LNCAP (cell line): ENCODE results near the gene STOML1.

ENCODE experiments used
- CTCF ChIP-seq: fragments of 450-650 bp; IDR thresholded peaks from 2 replicates; pipeline ENCODE4 v1.5.1; 2017; ENCODE audit warnings: mild to moderate bottlenecking

The STOML1 gene

GRCh38 chr15:74036271-74037170 is 44.4 kb upstream of the STOML1 start:
- peak; percentile 64 for TF ChIP-seq CTCF

DNA sequence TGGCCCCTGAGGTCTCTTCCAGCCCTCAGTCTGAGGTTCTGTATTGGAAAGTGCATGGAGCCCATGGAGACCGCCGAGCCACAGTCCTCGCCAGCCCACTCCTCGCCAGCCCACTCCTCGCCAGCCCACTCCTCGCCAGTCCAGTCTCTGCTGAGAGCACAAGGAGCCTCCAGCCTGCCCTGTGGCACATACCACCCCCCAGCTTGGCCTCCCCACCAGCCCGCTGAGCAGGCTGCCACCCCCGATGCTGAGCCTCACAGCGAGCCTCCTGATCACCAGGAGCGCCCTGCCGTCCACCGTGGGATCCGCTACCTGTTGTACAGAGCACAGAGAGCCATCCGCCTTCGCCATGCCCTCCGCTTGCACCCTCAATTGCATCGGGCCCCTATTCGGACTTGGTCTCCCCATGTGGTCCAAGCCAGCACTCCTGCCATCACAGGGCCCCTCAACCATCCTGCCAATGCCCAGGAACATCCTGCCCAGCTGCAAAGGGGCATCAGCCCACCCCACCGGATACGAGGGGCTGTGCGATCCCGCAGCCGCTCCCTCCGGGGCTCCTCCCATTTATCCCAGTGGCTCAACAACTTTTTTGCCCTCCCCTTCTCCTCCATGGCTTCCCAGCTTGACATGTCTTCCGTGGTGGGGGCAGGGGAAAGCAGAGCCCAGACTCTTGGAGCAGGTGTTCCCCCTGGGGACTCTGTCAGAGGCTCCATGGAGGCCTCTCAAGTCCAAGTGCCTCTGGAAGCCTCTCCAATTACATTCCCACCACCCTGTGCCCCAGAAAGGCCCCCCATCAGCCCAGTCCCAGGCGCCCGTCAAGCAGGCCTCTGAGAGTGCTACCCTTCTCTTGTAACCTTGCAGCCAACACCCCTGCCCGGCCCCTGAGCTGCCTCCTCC is 43.3 kb upstream of the STOML1 start:
- TF ChIP-seq CTCF: no peak

- TF ChIP-seq CTCF: no peak
Measured at GRCh38 chr15:74034206-74034755, 42.2 kb upstream of the STOML1 start.

- TF ChIP-seq CTCF: no peak
Measured at GRCh38 chr15:74032606-74033561, 40.8 kb upstream of the STOML1 start.

DNA sequence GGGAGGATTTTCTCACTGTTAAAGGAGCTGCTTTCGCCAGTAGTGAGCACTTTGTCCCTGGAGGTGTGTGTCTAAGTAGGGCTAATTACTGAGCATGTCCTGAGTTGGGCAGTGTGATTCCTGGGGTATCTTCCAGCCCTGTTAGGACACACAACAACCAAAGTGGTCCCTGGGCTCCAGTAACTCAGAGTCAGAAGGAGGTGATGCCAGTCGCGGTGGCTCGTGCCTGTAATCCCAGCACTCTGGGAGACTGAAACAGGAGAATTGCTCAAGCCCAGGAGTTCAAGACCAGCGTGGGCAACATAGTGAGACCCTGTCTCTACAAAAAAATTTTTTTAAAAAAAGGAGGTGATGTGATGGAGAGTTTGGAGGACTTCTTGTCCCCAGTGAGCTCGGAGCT is 40.0 kb upstream of the STOML1 start:
- TF ChIP-seq CTCF: no peak

- TF ChIP-seq CTCF: no peak
Measured at GRCh38 chr15:74028646-74029045, 36.6 kb upstream of the STOML1 start.
